Suprapubic skin (tissue), 4 donors: Measurements from ENCODE around the gene TMEM135. TPM values are rescaled to one million over a fixed set of nuclear protein-coding genes. Genes with fewer than 3 reads are reported as not detected.

ENCODE experiments used
- DNase-seq, 2 donors: peaks; one replicate each; pipeline ENCODE4 v3.0.0-alpha.2; 2019; ENCODE audit warnings: low spot score in 2 of 2
- H3K27ac ChIP-seq: fragments of 200-600 bp; sonication (generic); one replicate; pipeline ENCODE4 v1.5.1; 2019
- H3K27me3 ChIP-seq: fragments of 200-600 bp; sonication (generic); one replicate; pipeline ENCODE4 v1.5.1; 2019
- H3K36me3 ChIP-seq: fragments of 200-600 bp; sonication (generic); one replicate; pipeline ENCODE4 v1.5.1; 2019
- H3K4me1 ChIP-seq: fragments of 200-600 bp; sonication (generic); one replicate; pipeline ENCODE4 v1.5.1; 2019
- H3K4me3 ChIP-seq: fragments of 200-600 bp; sonication (generic); one replicate; pipeline ENCODE4 v1.5.1; 2019; ENCODE audit warnings: mild to moderate bottlenecking
- H3K9me3 ChIP-seq: fragments of 200-600 bp; sonication (generic); one replicate; pipeline ENCODE4 v1.5.1; 2019
- CTCF ChIP-seq, 2 donors: fragments of 200-600 bp in 1 of 2; fragments of 450-650 bp in 1 of 2; sonication (generic) in 1 of 2; IDR thresholded peaks; one replicate each; pipeline ENCODE4 v1.5.1; 2016 to 2019; ENCODE audit warnings: antibody characterized with exemption in 2 of 2, mild to moderate bottlenecking in 1 of 2, moderate library complexity in 1 of 2
- EP300 ChIP-seq: sonication (generic); formaldehyde crosslinking; IDR thresholded peaks from one replicate; pipeline ENCODE4 v1.6.1; 2017; ENCODE audit warnings: antibody characterized with exemption
- POLR2A ChIP-seq, 2 donors: fragments of 450-650 bp; IDR thresholded peaks; one replicate each; pipeline ENCODE4 v1.6.1; 2017; ENCODE audit warnings: antibody characterized with exemption in 2 of 2, mild to moderate bottlenecking in 2 of 2, moderate library complexity in 2 of 2
- POLR2AphosphoS5 ChIP-seq, 3 donors: sonication (generic); formaldehyde crosslinking; IDR thresholded peaks; one replicate each; pipeline ENCODE4 v1.6.1; 2017; ENCODE audit warnings: antibody characterized with exemption in 3 of 3
- WGBS: methylation state at CpG from one replicate; pipeline ENCODE4 v1.1.5; 2018; 5-methylcytosine and 5-hydroxymethylcytosine counted together
- total RNA-seq, 4 donors: library from RNA; depleted of rRNA; stranded (reverse); fragments of >200 nt; gene quantifications; one replicate each; pipeline ENCODE4 v1.1.0, GENCODE V29; 2016

Gene TMEM135
- total RNA-seq, 4 donors from 2014 or later, result 5.8 to 22.3 (median 11.0) TPM

- H3K27me3 ChIP-seq, result no peaks in the 10 kb centered on the region
- DNase-seq, result no peak
- TF ChIP-seq CTCF (IDR thresholded peaks at IDR 0.05) (no peak), POLR2AphosphoS5 (IDR thresholded peaks at IDR 0.05) (no peak), POLR2A (IDR thresholded peaks at IDR 0.05) (no peak), EP300 (no peak)
- 88% methylated on average over 1 of the region's 1 CpG for WGBS
- no peaks in the 10 kb centered on the region for H3K4me1 ChIP-seq
- H3K27ac ChIP-seq, result no peak overlapping the region
- H3K36me3 ChIP-seq, result no peaks in the 10 kb centered on the region
- peaks cover 8% of the 10 kb centered on the region for H3K9me3 ChIP-seq
- H3K4me3 ChIP-seq, result no peak overlapping the region
Measured at GRCh38 chr11:87136236-87136635, 98.5 kb downstream of the TMEM135 start.

- no peak for DNase-seq
- no peaks in the 10 kb centered on the region for H3K4me1 ChIP-seq
- no peak overlapping the region for H3K27ac ChIP-seq
- no peaks in the 10 kb centered on the region for H3K27me3 ChIP-seq
- H3K4me3 ChIP-seq, result no peak overlapping the region
- peaks cover 8% of the 10 kb centered on the region for H3K9me3 ChIP-seq
- 72% methylated on average over 2 of the region's 2 CpGs for WGBS
- H3K36me3 ChIP-seq, result no peaks in the 10 kb centered on the region
- no peak for TF ChIP-seq POLR2A (IDR thresholded peaks at IDR 0.05)
- TF ChIP-seq POLR2AphosphoS5 (IDR thresholded peaks at IDR 0.05), result no peak
Measured at GRCh38 chr11:87137711-87138110, 100.0 kb downstream of the TMEM135 start.

GRCh38 chr11:87139475-87139874 lies 101.7 kb downstream of the TMEM135 start:
- WGBS, result 100% methylated on average over 1 of the region's 1 CpG
- no peak for TF ChIP-seq POLR2A (IDR thresholded peaks at IDR 0.05)
- no peak for TF ChIP-seq CTCF (IDR thresholded peaks at IDR 0.05)
- TF ChIP-seq POLR2AphosphoS5 (IDR thresholded peaks at IDR 0.05), result no peak
- no peak for TF ChIP-seq EP300
- no peaks in the 10 kb centered on the region for H3K27me3 ChIP-seq
- no peaks in the 10 kb centered on the region for H3K36me3 ChIP-seq
- no peak overlapping the region for H3K4me3 ChIP-seq
- H3K27ac ChIP-seq, result no peak overlapping the region
- no peaks in the 10 kb centered on the region for H3K4me1 ChIP-seq
- H3K9me3 ChIP-seq, result peaks cover 7% of the 10 kb centered on the region
- no peak for DNase-seq

GRCh38 chr11:87141322-87141721 lies 103.6 kb downstream of the TMEM135 start:
- Histone ChIP-seq H3K9me3 (peaks cover 4% of the 10 kb centered on the region), H3K4me3 (no peak overlapping the region), H3K27me3 (no peaks in the 10 kb centered on the region), H3K27ac (no peak overlapping the region), H3K36me3 (no peaks in the 10 kb centered on the region), H3K4me1 (no peaks in the 10 kb centered on the region)
- TF ChIP-seq CTCF (IDR thresholded peaks at IDR 0.05) (no peak), EP300 (no peak), POLR2AphosphoS5 (IDR thresholded peaks at IDR 0.05) (no peak), POLR2A (IDR thresholded peaks at IDR 0.05) (no peak)
- DNase-seq, result no peak
- 66% methylated on average over 2 of the region's 2 CpGs for WGBS

GRCh38 chr11:87141980-87142514 lies 104.3 kb downstream of the TMEM135 start:
- no peak overlapping the region for H3K4me3 ChIP-seq
- H3K9me3 ChIP-seq, result peaks cover 4% of the 10 kb centered on the region
- no peak overlapping the region for H3K27ac ChIP-seq
- H3K36me3 ChIP-seq, result no peaks in the 10 kb centered on the region
- DNase-seq, result no peak
- no peaks in the 10 kb centered on the region for H3K4me1 ChIP-seq
- 87% methylated on average over 3 of the region's 3 CpGs for WGBS
- TF ChIP-seq CTCF (IDR thresholded peaks at IDR 0.05) (no peak), EP300 (no peak), POLR2AphosphoS5 (IDR thresholded peaks at IDR 0.05) (no peak), POLR2A (IDR thresholded peaks at IDR 0.05) (no peak)
- no peaks in the 10 kb centered on the region for H3K27me3 ChIP-seq

- no peak overlapping the region for H3K27ac ChIP-seq
- H3K4me3 ChIP-seq, result no peak overlapping the region
- H3K27me3 ChIP-seq, result no peaks in the 10 kb centered on the region
- peaks cover 4% of the 10 kb centered on the region for H3K9me3 ChIP-seq
- no peaks in the 10 kb centered on the region for H3K36me3 ChIP-seq
- TF ChIP-seq POLR2AphosphoS5 (IDR thresholded peaks at IDR 0.05), result no peak
- no peak for TF ChIP-seq POLR2A (IDR thresholded peaks at IDR 0.05)
- TF ChIP-seq CTCF (IDR thresholded peaks at IDR 0.05), result no peak
- TF ChIP-seq EP300, result no peak
- WGBS, result 100% methylated on average over 1 of the region's 1 CpG
- DNase-seq, result no peak
- H3K4me1 ChIP-seq, result no peaks in the 10 kb centered on the region
Measured at GRCh38 chr11:87142594-87142993, 104.9 kb downstream of the TMEM135 start.
